ENCODE data around the gene NR1H2.

GRCh38 chr19:50420127-50420526 is 43.9 kb downstream of the NR1H2 start:
- TF ChIP-seq BHLHE40 (IDR thresholded peaks at IDR 0.05; ENCODE audit: borderline replicate concordance), result no peak
- no peak for TF ChIP-seq ELF4 (IDR thresholded peaks at IDR 0.05)
- no peak for TF ChIP-seq SP1 (IDR thresholded peaks at IDR 0.05)
- TF ChIP-seq FOXM1 (IDR thresholded peaks at IDR 0.05; ENCODE audit: borderline replicate concordance), result no peak
- no peak for TF ChIP-seq FOXK2 (IDR thresholded peaks at IDR 0.05)
- no peak for TF ChIP-seq L3MBTL2 (conservative IDR thresholded peaks at IDR 0.05)
- no peak for TF ChIP-seq HDGF (IDR thresholded peaks at IDR 0.05; ENCODE audit: borderline replicate concordance)
- no peak for TF ChIP-seq SUZ12 (IDR thresholded peaks at IDR 0.05)
